PC-3 (cell line): ENCODE results near the gene ANKS1B.
A peak's percentile ranks its signal among the peaks of the same experiment; 100 is the strongest.

Source experiments
- CTCF ChIP-seq: fragments of 300-600 bp; sonication (generic); conservative IDR thresholded peaks from 2 replicates; pipeline ENCODE4 v1.5.1; 2017; ENCODE audit warnings: antibody characterized with exemption, low read depth, mild to moderate bottlenecking, low read length
- EZH2 ChIP-seq: fragments of 300-600 bp; sonication (generic); IDR thresholded peaks from one replicate; pipeline ENCODE4 v1.6.1; 2017; ENCODE audit warnings: antibody characterized with exemption, mild to moderate bottlenecking, low read length; ENCODE audit not compliant: unreplicated experiment

GRCh38 chr12:99822273-99822672 lies 162.5 kb downstream of the ANKS1B start:
- TF ChIP-seq EZH2, result no peak
- TF ChIP-seq CTCF, result peak; percentile 34; the same call in 1 of the 2 replicates
